GM19468 (cell line): Measurements from ENCODE around the gene UNCX.
"Not testable (repeated sequence)": the region's sequence is repeated elsewhere in the genome, so short reads cannot be mapped to it uniquely, and the experiment has no call there.

ENCODE experiments used
- ATAC-seq: cut with Tn5 transposase; IDR thresholded peaks from one replicate; pipeline ENCODE4 v1.9.1; 2021; ENCODE audit warnings: mild to moderate bottlenecking, moderate library complexity, moderate number of reproducible peaks; ENCODE audit not compliant: unreplicated experiment; ENCODE audit errors: extremely low read depth

UNCX gene

GRCh38 chr7:1232623-1233332 lies at the start of gene UNCX:
Gene UNCX, plus strand, starts transcription at chr7:1232872. Its CDS starts 146 bp downstream, at chr7:1233018.
- ATAC-seq, result no peak

- ATAC-seq, result no peak
Observed at GRCh38 chr7:1187127-1187526, 45.5 kb upstream of the UNCX start.

- ATAC-seq, result no peak
Observed at GRCh38 chr7:1188720-1189294, 43.9 kb upstream of the UNCX start.

GRCh38 chr7:1189986-1190772 lies 42.5 kb upstream of the UNCX start:
- ATAC-seq, result no peak

GRCh38 chr7:1192171-1192676 lies 40.4 kb upstream of the UNCX start:
- ATAC-seq, result no peak

GRCh38 chr7:1193593-1194424 lies 38.9 kb upstream of the UNCX start:
- no peak for ATAC-seq

GRCh38 chr7:1196441-1196840 lies 36.2 kb upstream of the UNCX start:
- not testable (repeated sequence) for ATAC-seq

GRCh38 chr7:1196950-1197349 lies 35.7 kb upstream of the UNCX start:
- ATAC-seq, result no peak

- ATAC-seq, result no peak
Observed at GRCh38 chr7:1197997-1198625, 34.6 kb upstream of the UNCX start.

GRCh38 chr7:1200045-1200444 lies 32.6 kb upstream of the UNCX start:
- no peak for ATAC-seq

- ATAC-seq, result no peak
Observed at GRCh38 chr7:1201916-1202315, 30.8 kb upstream of the UNCX start.

- ATAC-seq, result not testable (repeated sequence)
Observed at GRCh38 chr7:1202914-1203313, 29.8 kb upstream of the UNCX start.

- ATAC-seq, result no peak
Observed at GRCh38 chr7:1204460-1205140, 28.1 kb upstream of the UNCX start.

- ATAC-seq, result not testable (repeated sequence)
Observed at GRCh38 chr7:1205742-1206141, 26.9 kb upstream of the UNCX start.

GRCh38 chr7:1209097-1209496 lies 23.6 kb upstream of the UNCX start:
- no peak for ATAC-seq

GRCh38 chr7:1210321-1210978 lies 22.2 kb upstream of the UNCX start:
- no peak for ATAC-seq

GRCh38 chr7:1210979-1211608 lies 21.6 kb upstream of the UNCX start:
- no peak for ATAC-seq

- no peak for ATAC-seq
Observed at GRCh38 chr7:1211611-1212010, 21.1 kb upstream of the UNCX start.
